Omental fat pad (tissue), 4 donors: ENCODE measurements around the gene DMRTC2. TPM values are rescaled to one million over a fixed set of nuclear protein-coding genes. Genes with fewer than 3 reads are reported as not detected.

ENCODE experiments used
- ATAC-seq: fragments of 150-250 bp; one replicate; pipeline ENCODE4 v1.9.1; 2016; ENCODE audit warnings: mild to moderate bottlenecking, moderate library complexity; ENCODE audit not compliant: low FRiP score
- DNase-seq: peaks from one replicate; pipeline ENCODE4 v3.0.0-alpha.2; 2019; ENCODE audit warnings: low spot score
- CTCF ChIP-seq, 3 donors: fragments of 450-650 bp; IDR thresholded peaks; one replicate each; pipeline ENCODE4 v1.5.1; 2016 to 2017; ENCODE audit warnings: antibody characterized with exemption in 3 of 3, mild to moderate bottlenecking in 3 of 3, moderate library complexity in 2 of 3
- total RNA-seq, 4 donors: library from RNA; depleted of rRNA; stranded (reverse); fragments of >200 nt; gene quantifications; one replicate each; pipeline ENCODE4 v1.1.0, GENCODE V29; 2016

Gene DMRTC2
- total RNA-seq, 4 donors from 2014 or later, result not detected

- DNase-seq (no peak), ATAC-seq (no peak)
- no peak for TF ChIP-seq CTCF (IDR thresholded peaks at IDR 0.05)
These were observed 29.5 kb upstream of the DMRTC2 start for GRCh38 chr19:41815301-41815700.

- DNase-seq (no peak), ATAC-seq (no peak)
- TF ChIP-seq CTCF (IDR thresholded peaks at IDR 0.05), result no peak
These were observed 28.1 kb upstream of the DMRTC2 start for GRCh38 chr19:41816761-41817160.

- DNase-seq, result no peak
- no peak for TF ChIP-seq CTCF (IDR thresholded peaks at IDR 0.05)
- ATAC-seq, result no peak
These were observed 23.7 kb upstream of the DMRTC2 start for GRCh38 chr19:41821003-41821735.

- DNase-seq (no peak), ATAC-seq (no peak)
- TF ChIP-seq CTCF (IDR thresholded peaks at IDR 0.05), result no peak
These were observed 6.7 kb upstream of the DMRTC2 start for GRCh38 chr19:41837981-41838708.

- no peak for TF ChIP-seq CTCF (IDR thresholded peaks at IDR 0.05)
- DNase-seq (no peak), ATAC-seq (no peak)
These were observed 5.6 kb upstream of the DMRTC2 start for GRCh38 chr19:41839211-41839610.

- DNase-seq (no peak), ATAC-seq (no peak)
- TF ChIP-seq CTCF (IDR thresholded peaks at IDR 0.05), result no peak
These were observed 1.5 kb upstream of the DMRTC2 start for GRCh38 chr19:41843371-41843770.

- DNase-seq (no peak), ATAC-seq (no peak)
- TF ChIP-seq CTCF (IDR thresholded peaks at IDR 0.05), result no peak
These were observed 241 bp upstream of the DMRTC2 start, which contains the start of gene LYPD4 for GRCh38 chr19:41844601-41845000. Gene LYPD4 (minus strand): TSS chr19:41844683. CDS start chr19:41839285, 5,398 bp downstream.
